IMR-90 (cell line): Measurements from ENCODE around the gene MYO9A. TPM values are rescaled to one million over a fixed set of nuclear protein-coding genes. Genes with fewer than 3 reads are reported as not detected.

ENCODE experiments used
- ATAC-seq: fragments of 200-7000 bp; cut with Tn5 transposase; 2 replicates; pipeline ENCODE4 v1.9.1; 2020; ENCODE audit warnings: low read depth, mild to moderate bottlenecking, moderate library complexity
- BruUV-seq: library from RNA; stranded (reverse); fragments of 400-500 nt; replicated peaks from 2 replicates; lab custom pipeline; 2021; lab: Mats Ljungman, UMichigan
- CTCF ChIA-PET: fragments of 300-600 bp; formaldehyde crosslinking; extraction: SDS; loops from one replicate; lab custom pipeline; 2021; ENCODE audit warnings: antibody characterized with exemption; lab: Yijun Ruan, JAX
- POLR2A ChIA-PET: fragments of 300-600 bp; sonication (Branson Sonifier 250); formaldehyde crosslinking; loops from one replicate; lab custom pipeline; 2022; ENCODE audit warnings: antibody characterized with exemption; ENCODE audit not compliant: unreplicated experiment; lab: Charles Lee
- DNase-seq: peaks from one replicate; pipeline ENCODE4 v3.0.0; 2013
- H2AFZ ChIP-seq: replicated peaks from 2 replicates; pipeline ENCODE3; 2013; ENCODE audit warnings: low read length, mild to moderate bottlenecking; ENCODE audit not compliant: poor library complexity
- H2AK5ac ChIP-seq: 2 replicates; pipeline ENCODE4 v1.6.1; 2013; ENCODE audit warnings: low read depth, low read length, inconsistent platforms
- H2AK9ac ChIP-seq: replicated peaks from 2 replicates; pipeline ENCODE3; 2013; ENCODE audit warnings: mild to moderate bottlenecking, low read depth, low read length, moderate library complexity; ENCODE audit not compliant: poor library complexity
- H2BK120ac ChIP-seq: 2 replicates; pipeline ENCODE4 v1.6.1; 2013; ENCODE audit warnings: low read depth, low read length, inconsistent platforms
- H2BK15ac ChIP-seq: 3 replicates; pipeline ENCODE4 v1.6.1; 2013; ENCODE audit warnings: low read depth, low read length, inconsistent platforms
- H2BK20ac ChIP-seq: 2 replicates; pipeline ENCODE4 v1.6.1; 2013; ENCODE audit warnings: low read depth, mild to moderate bottlenecking, inconsistent platforms, low read length, moderate library complexity
- H2BK5ac ChIP-seq: 2 replicates; pipeline ENCODE4 v1.6.1; 2013; ENCODE audit warnings: mild to moderate bottlenecking, low read depth, low read length, inconsistent platforms; ENCODE audit not compliant: poor library complexity, severe bottlenecking
- H3K14ac ChIP-seq: replicated peaks from 2 replicates; pipeline ENCODE4 v1.6.1; 2013; ENCODE audit warnings: low read depth, low read length, inconsistent platforms
- H3K18ac ChIP-seq: 2 replicates; pipeline ENCODE4 v1.6.1; 2013; ENCODE audit warnings: low read depth, low read length, control low read depth
- H3K23ac ChIP-seq: 2 replicates; pipeline ENCODE4 v1.6.1; 2013; ENCODE audit warnings: low read depth, low read length, inconsistent platforms
- H3K27ac ChIP-seq: 2 replicates; pipeline ENCODE4 v1.5.1; 2013; ENCODE audit warnings: mild to moderate bottlenecking, control low read depth, low read length; ENCODE audit not compliant: insufficient read depth
- H3K27me3 ChIP-seq: 2 replicates; pipeline ENCODE4 v1.6.1; 2013; ENCODE audit warnings: low read length; ENCODE audit not compliant: control insufficient read depth, insufficient read depth
- H3K36me3 ChIP-seq: 2 replicates; pipeline ENCODE4 v1.6.1; 2013; ENCODE audit warnings: low read length, mixed read lengths; ENCODE audit not compliant: control insufficient read depth, insufficient read depth
- H3K4ac ChIP-seq: 2 replicates; pipeline ENCODE4 v1.6.1; 2013; ENCODE audit warnings: low read depth, low read length, inconsistent platforms
- H3K4me1 ChIP-seq: 2 replicates; pipeline ENCODE4 v1.6.1; 2013; ENCODE audit warnings: low read length, mixed read lengths; ENCODE audit not compliant: control insufficient read depth, insufficient read depth
- H3K4me2 ChIP-seq: 2 replicates; pipeline ENCODE4 v1.6.1; 2013; ENCODE audit warnings: low read depth, mild to moderate bottlenecking, control low read depth, low read length, moderate library complexity
- H3K4me3 ChIP-seq: 2 replicates; pipeline ENCODE4 v1.5.1; 2013; ENCODE audit warnings: low read depth, mild to moderate bottlenecking, control low read depth, low read length, moderate library complexity; ENCODE audit not compliant: insufficient read depth
- H3K56ac ChIP-seq: 2 replicates; pipeline ENCODE4 v1.6.1; 2013; ENCODE audit warnings: low read length, inconsistent platforms; ENCODE audit not compliant: insufficient read depth; ENCODE audit errors: extremely low read depth
- H3K79me1 ChIP-seq, 2 experiments: 2 replicates each; pipeline ENCODE4 v1.6.1; 2013; ENCODE audit warnings: low read length in 2 of 2, inconsistent platforms in 1 of 2, low read depth in 1 of 2
- H3K9ac ChIP-seq: 2 replicates; pipeline ENCODE4 v1.6.1; 2013; ENCODE audit warnings: low read depth, low read length, control low read depth
- H3K9me1 ChIP-seq: 2 replicates; pipeline ENCODE4 v1.6.1; 2013; ENCODE audit warnings: low read length, inconsistent platforms; ENCODE audit not compliant: insufficient read depth
- H3K9me3 ChIP-seq: 2 replicates; pipeline ENCODE4 v1.6.1; 2013; ENCODE audit warnings: low read length; ENCODE audit not compliant: control insufficient read depth, insufficient read depth
- H4K20me1 ChIP-seq: 2 replicates; pipeline ENCODE4 v1.6.1; 2013; ENCODE audit warnings: low read length, inconsistent platforms; ENCODE audit not compliant: insufficient read depth
- H4K5ac ChIP-seq: 2 replicates; pipeline ENCODE4 v1.6.1; 2013; ENCODE audit warnings: mild to moderate bottlenecking, low read depth, low read length, control low read depth
- H4K8ac ChIP-seq, 2 experiments: 2 replicates each; pipeline ENCODE4 v1.6.1; 2013; ENCODE audit warnings: low read depth in 2 of 2, low read length in 2 of 2, control low read depth in 1 of 2, inconsistent platforms in 1 of 2
- H4K91ac ChIP-seq: 2 replicates; pipeline ENCODE4 v1.6.1; 2013; ENCODE audit warnings: low read depth, low read length, inconsistent platforms; ENCODE audit not compliant: insufficient read depth
- CEBPB ChIP-seq: IDR thresholded peaks from 2 replicates; pipeline ENCODE4 v1.6.1; 2012; ENCODE audit warnings: low read depth, low read length, improper control_type of control experiment
- CHD1 ChIP-seq: IDR thresholded peaks from 2 replicates; pipeline ENCODE4 v1.6.1; 2012; ENCODE audit warnings: low read depth, low read length, improper control_type of control experiment
- CTCF ChIP-seq: conservative IDR thresholded peaks from 2 replicates; pipeline ENCODE4 v1.5.1; 2012; ENCODE audit warnings: mild to moderate bottlenecking, low read depth, low read length, improper control_type of control experiment
- MAZ ChIP-seq: IDR thresholded peaks from 2 replicates; pipeline ENCODE4 v1.6.1; 2012; ENCODE audit warnings: low read depth, mild to moderate bottlenecking, low read length, improper control_type of control experiment, moderate library complexity, borderline replicate concordance
- MXI1 ChIP-seq: IDR thresholded peaks from 2 replicates; pipeline ENCODE4 v1.6.1; 2012; ENCODE audit warnings: low read depth, mild to moderate bottlenecking, low read length, moderate library complexity, borderline replicate concordance
- NFE2L2 ChIP-seq: fragments of 150-350 bp; IDR thresholded peaks from 2 replicates; pipeline ENCODE4 v1.6.1; 2016; ENCODE audit warnings: low read depth, mild to moderate bottlenecking, low read length
- POLR2A ChIP-seq: IDR thresholded peaks from 2 replicates; pipeline ENCODE4 v1.6.1; 2012; ENCODE audit warnings: mild to moderate bottlenecking, low read depth, low read length
- RFX5 ChIP-seq: IDR thresholded peaks from 2 replicates; pipeline ENCODE4 v1.8.0; 2012; ENCODE audit warnings: low read depth, mild to moderate bottlenecking, low read length, moderate library complexity
- WGBS, 2 experiments: methylation state at CpG; one replicate each; pipeline versions ENCODE4 v1.1.5 to v1.1.7; 2013; ENCODE audit warnings: missing lambda C conversion rate in 2 of 2; ENCODE audit not compliant: insufficient read length in 1 of 2; ENCODE audit errors: extremely low coverage in 2 of 2; 5-methylcytosine and 5-hydroxymethylcytosine counted together
- dilution Hi-C: fragments of 300-500 bp; cut with HindIII; formaldehyde crosslinking; loops from one replicate; pipeline ENCODE4 v1.14.3; 2018; ENCODE audit warnings: low sequenced_read_pairs; ENCODE audit not compliant: unreplicated experiment
- in situ Hi-C: fragments of 300-500 bp; cut with MboI; formaldehyde crosslinking; loops from 3 replicates; pipeline ENCODE4 v1.14.3; 2019; ENCODE audit warnings: low sequenced_read_pairs, inconsistent platforms, mixed read lengths
- intact Hi-C: fragments of 100-400 bp; cut with micrococcal nuclease; formaldehyde crosslinking; loops from 2 replicates; pipeline ENCODE4 v1.10.0; 2022
- polyA plus RNA-seq, 3 experiments: library from polyadenylated mRNA; depleted of rRNA; stranded (reverse); fragments of >200 nt; gene quantifications; 2 replicates each; pipeline ENCODE4 v1.2.3, GENCODE V29; 2012; ENCODE audit warnings: low replicate concordance in 1 of 3
- total RNA-seq: library from RNA; depleted of rRNA; stranded (reverse); fragments of >200 nt; gene quantifications from 2 replicates; pipeline ENCODE4 v1.2.3, GENCODE V29; 2012
- TF ChIP-seq, protein P1 (sequence below): fragments of 150-350 bp; IDR thresholded peaks from 2 replicates; pipeline ENCODE4 v1.6.1; 2016; ENCODE audit warnings: low read depth, mild to moderate bottlenecking, low read length, moderate library complexity, borderline replicate concordance

The MYO9A gene
- total and polyA plus RNA-seq, 2 of the 4 experiments (the other 2 are of a cell fraction): 6.0 to 49.5 TPM

GRCh38 chr15:71889947-71890346, 228.0 kb downstream of the MYO9A start:
- dilution Hi-C loops (no loop called here), intact Hi-C loops (no loop called here), in situ Hi-C loops (no loop called here)
- no peaks in the 10 kb centered on the region for H3K79me1 ChIP-seq
- TF ChIP-seq CEBPB: no peak
- TF ChIP-seq NFE2L2: no peak
- TF ChIP-seq, protein P1, sequence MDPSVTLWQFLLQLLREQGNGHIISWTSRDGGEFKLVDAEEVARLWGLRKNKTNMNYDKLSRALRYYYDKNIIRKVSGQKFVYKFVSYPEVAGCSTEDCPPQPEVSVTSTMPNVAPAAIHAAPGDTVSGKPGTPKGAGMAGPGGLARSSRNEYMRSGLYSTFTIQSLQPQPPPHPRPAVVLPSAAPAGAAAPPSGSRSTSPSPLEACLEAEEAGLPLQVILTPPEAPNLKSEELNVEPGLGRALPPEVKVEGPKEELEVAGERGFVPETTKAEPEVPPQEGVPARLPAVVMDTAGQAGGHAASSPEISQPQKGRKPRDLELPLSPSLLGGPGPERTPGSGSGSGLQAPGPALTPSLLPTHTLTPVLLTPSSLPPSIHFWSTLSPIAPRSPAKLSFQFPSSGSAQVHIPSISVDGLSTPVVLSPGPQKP: no peak
- TF ChIP-seq MXI1: no peak
- TF ChIP-seq RFX5: no peak
- no peak for TF ChIP-seq CHD1
- TF ChIP-seq MAZ: no peak
- TF ChIP-seq POLR2A: no peak
- no peak for TF ChIP-seq CTCF
- CTCF ChIA-PET: no interaction called here
- DNase-seq: no peak
- H3K9me3 ChIP-seq: no peaks in the 10 kb centered on the region
- no peak overlapping the region for H3K18ac ChIP-seq
- no peak overlapping the region for H2BK5ac ChIP-seq
- no peak overlapping the region for H2BK15ac ChIP-seq
- no peak overlapping the region for H4K8ac ChIP-seq
- no peak overlapping the region for H3K56ac ChIP-seq
- no peak overlapping the region for H3K9ac ChIP-seq
- no peak overlapping the region for H3K4me3 ChIP-seq
- H3K9me1 ChIP-seq: 0 out of 2 replicates have a peak, but pooled peaks cover 2% of the 10 kb centered on the region
- no peaks in the 10 kb centered on the region for H4K20me1 ChIP-seq
- H3K27ac ChIP-seq: no peak overlapping the region
- H2AK9ac ChIP-seq: no peak overlapping the region
- H2BK120ac ChIP-seq: no peak overlapping the region
- no peak overlapping the region for H2BK20ac ChIP-seq
- no CpG with 5 or more reads among the region's 1 CpG for WGBS, 2 experiments
- no peak overlapping the region for H2AK5ac ChIP-seq
- H3K27me3 ChIP-seq: no peaks in the 10 kb centered on the region
- no peak overlapping the region for H3K4me2 ChIP-seq
- POLR2A ChIA-PET: no interaction called here
- ATAC-seq: no peak
- no peak overlapping the region for H3K14ac ChIP-seq
- peaks cover 2% of the 10 kb centered on the region; the same call in 1 of the 2 replicates for H3K36me3 ChIP-seq
- H3K23ac ChIP-seq: no peak overlapping the region
- no peaks in the 10 kb centered on the region for H3K4me1 ChIP-seq
- H3K4ac ChIP-seq: no peak overlapping the region
- no TSS peak for BruUV-seq
- H4K5ac ChIP-seq: no peak overlapping the region
- no peak overlapping the region for H2AFZ ChIP-seq
- no peak overlapping the region for H4K91ac ChIP-seq
